GM21619 (cell line): Measurements from ENCODE around the gene GALNT14.

Experiments
- ATAC-seq: cut with Tn5 transposase; IDR thresholded peaks from one replicate; pipeline ENCODE4 v1.9.1; 2021; ENCODE audit not compliant: unreplicated experiment

The GALNT14 gene

DNA sequence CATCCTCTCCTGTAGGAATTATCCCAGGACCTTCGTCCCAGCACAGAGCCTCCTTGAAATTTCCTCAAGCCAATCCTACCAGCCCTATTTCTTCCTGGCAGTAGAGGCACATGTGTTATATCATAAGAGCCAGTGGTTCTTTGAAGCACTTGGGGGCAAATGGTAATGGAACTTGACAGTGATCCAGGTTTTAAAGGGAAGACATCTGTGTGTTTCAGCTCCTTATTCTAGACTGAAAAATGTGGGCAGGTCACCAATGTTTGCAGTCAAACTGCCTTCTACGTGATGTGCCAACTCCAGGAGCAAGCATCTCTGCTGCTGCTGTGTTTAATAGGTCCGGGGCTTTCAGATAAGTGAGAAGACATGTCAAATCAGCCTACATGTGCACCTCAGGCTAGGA lies 157.1 kb downstream of the GALNT14 start:
- no peak for ATAC-seq

GRCh38 chr2:30979822-30980245 lies 158.4 kb downstream of the GALNT14 start:
- ATAC-seq, result no peak

DNA sequence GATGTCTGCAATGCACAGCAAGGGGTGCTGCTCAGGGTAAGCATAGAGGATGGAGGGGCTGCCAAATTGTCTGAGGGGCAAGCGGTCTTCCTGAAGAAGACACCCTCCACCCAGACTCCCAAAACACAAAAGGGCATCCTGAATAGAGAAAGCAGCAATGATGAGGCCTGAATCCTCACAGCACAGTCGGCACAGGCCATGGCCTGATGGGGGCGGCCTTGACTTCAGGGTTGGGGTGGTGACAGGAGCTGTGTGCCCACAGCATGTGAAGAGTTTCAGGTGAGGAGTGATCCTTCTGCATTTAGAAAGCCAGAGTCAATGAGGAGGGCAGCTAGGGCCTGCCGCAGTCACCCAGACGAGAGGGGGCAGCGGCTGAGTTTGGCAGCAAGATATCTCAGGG lies 159.4 kb downstream of the GALNT14 start:
- no peak for ATAC-seq

DNA sequence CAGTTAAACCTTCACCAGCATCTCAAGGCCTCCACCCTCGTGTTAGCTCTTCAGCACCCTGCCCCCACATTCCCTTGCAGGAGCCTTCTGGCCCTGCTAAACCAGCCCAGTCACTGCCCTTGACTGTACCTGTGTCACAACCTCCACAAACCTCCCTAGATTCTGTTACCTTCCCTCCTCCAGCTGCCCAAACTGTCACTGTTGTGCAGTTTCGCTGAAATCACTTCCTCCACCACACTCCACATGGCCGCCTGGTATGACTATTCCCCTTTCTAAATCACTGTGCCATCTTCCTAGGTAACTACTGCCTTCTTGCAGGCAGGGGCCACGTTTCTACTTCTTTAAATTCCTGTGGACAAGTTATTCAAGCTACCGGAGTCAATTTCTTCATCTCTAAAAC lies 160.2 kb downstream of the GALNT14 start:
- ATAC-seq, result no peak

GRCh38 chr2:30975156-30975555 lies 163.1 kb downstream of the GALNT14 start:
- no peak for ATAC-seq

- no peak for ATAC-seq
These were observed 163.7 kb downstream of the GALNT14 start for GRCh38 chr2:30974554-30974953.

DNA sequence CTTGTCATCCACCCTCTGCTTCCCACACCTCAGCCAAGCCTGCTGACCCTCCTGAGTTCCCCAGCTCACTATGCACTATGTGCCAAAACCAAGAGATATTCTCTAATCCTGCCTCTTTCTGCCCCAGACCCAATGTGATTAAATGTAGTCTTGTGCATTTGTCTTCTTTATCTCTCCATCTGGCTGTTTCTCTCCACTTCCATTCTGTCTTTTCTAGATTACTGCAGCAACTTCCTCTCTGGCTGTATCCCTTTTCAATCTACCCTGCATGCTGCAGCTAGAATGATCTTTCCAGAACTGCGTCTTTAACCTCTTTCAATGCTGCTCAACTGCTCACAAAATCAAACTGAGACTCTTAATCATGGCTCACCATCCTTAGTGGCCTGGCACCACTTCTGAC lies 164.1 kb downstream of the GALNT14 start:
- no peak for ATAC-seq

GRCh38 chr2:30971231-30972025 lies 166.8 kb downstream of the GALNT14 start:
- no peak for ATAC-seq

GRCh38 chr2:30968660-30969397 lies 169.4 kb downstream of the GALNT14 start:
- no peak for ATAC-seq

DNA sequence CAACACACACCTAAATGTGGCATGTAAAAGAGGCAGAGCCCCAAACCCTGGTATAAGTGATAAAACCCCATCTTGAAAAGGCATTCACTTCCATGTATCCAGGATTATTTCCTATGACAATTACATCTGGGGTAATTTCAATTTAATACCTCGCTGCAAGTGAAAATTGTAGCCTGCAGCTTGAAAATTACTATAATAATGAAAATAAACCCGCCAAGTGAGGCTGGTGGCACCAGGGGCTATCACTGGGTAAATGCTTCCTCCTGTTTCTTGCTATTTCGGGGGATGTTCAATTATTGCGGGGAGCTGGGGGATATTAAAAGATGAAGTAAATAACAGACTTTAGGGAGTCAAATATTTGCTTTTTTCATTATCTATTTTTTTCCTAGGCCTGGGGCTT lies 171.5 kb downstream of the GALNT14 start:
- ATAC-seq, result no peak

DNA sequence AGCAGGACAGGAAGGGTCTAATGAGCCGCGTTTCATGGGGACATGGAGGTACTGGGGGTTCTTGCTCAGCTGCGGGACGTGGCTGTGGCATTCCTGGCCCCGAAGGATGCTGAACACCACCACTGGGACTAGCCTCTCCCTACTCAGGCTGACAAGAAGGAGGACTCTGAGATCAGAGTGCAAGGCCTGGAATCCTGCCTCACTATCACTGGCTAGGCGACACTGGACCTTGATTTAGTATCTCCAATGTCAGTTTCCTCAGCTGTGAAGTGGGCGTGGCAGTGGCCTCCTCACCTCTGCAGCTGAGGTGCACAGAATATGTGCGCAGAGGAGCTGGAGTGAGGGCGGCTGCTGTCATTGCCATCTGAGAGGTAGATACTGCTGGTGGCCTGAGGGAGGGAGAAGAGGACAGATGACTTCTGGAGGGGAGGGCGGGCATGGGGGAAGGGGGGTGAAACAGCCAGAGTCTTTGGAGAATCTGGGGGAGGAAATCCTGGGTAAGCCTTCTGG lies 173.2 kb downstream of the GALNT14 start:
- no peak for ATAC-seq

DNA sequence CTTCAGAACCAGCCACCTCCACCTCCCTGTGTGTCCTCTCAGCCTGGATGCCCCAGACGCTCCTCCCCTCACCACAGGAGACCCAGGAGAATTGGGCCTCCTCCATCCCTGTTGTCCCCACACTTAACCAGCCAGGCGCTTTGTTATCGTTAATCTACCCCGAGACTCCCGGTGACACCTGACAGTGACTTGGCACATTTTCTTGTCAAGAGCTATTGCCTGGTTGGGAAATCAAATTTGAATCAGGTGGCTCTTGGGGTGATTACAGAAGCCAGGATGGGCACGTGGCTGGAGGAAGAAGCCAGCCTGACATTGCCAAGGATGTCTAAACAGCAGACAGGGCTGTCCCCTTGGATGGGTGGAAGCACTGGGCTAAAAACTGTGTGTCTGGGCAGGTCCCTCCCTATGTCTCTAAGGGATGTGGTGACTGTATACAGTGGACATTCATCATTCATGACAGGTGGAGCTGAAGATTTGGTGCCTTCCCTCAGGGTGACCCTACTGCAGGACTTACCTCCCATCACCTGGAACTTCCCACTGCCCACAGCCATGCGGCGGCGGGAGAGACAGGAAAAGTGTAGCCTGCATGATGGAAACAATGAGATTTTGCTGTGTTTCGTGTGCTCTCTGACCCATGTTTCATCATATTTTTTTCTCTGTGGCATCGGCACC lies 173.8 kb downstream of the GALNT14 start:
- ATAC-seq, result no peak

DNA sequence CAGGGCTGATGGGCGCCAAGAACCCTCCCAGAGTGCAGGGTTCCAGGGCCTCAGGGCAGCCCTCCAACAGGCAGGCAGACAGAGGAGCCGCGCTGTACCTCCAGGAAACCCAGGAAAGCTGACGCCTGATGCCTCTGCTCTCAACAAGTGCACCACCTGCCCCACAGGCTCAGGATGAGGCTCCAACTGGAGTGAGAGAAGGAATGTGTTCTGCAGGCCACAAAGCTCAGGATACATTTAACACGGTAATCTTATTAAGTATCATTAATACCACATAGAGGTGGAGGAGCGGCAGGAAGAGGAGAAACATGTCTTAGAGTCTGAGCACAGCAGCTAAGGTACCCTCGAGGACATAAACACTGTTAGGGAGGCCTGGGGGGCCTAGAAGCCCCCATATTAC lies 175.1 kb downstream of the GALNT14 start:
- ATAC-seq, result no peak

GRCh38 chr2:30960213-30960612 lies 178.0 kb downstream of the GALNT14 start:
- ATAC-seq, result no peak

GRCh38 chr2:30959653-30960052 lies 178.6 kb downstream of the GALNT14 start:
- no peak for ATAC-seq

DNA sequence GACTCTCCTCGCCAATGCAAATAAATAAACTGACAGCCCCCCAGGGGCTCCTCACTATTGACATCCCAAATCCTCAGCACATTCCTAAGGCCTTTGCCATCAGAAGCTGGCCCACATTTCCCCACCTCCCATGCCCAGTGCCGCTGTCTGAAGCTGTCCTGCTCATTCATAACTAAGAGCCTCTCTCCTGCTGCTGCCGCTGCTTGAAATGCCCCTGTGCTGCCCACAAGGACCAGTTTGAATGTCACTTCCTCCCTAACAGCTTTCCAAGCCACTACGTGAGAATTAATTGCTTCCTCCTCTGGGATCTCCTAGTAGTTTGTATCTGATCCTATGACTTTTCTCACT lies 179.3 kb downstream of the GALNT14 start:
- no peak for ATAC-seq

- no peak for ATAC-seq
These were observed 179.9 kb downstream of the GALNT14 start for GRCh38 chr2:30958193-30958917.

DNA sequence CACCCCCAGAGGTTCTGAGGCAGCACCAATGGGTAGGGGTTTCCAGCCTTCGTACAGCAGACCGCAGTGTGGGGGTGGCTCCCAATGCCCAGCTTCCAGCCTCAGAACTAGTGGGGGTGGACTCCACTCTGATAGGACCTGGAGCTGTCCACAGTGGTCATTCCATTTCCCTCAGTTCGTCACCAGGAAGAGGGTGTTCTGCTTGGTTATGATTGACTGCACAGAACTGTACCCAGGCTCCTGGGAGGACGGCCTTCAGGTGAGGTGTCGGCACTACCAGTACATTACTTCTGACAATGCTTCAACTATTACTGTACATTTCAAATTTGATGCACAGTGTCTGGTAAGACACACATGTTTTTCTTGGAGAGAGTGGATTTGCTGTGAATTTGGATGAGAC lies 180.6 kb downstream of the GALNT14 start:
- ATAC-seq, result no peak

GRCh38 chr2:30956995-30957394 lies 181.2 kb downstream of the GALNT14 start:
- ATAC-seq, result no peak

- ATAC-seq, result no peak
These were observed 182.6 kb downstream of the GALNT14 start for GRCh38 chr2:30955516-30956132.

GRCh38 chr2:30950339-30950738 lies 187.9 kb downstream of the GALNT14 start:
- ATAC-seq, result no peak
